GM12874 (cell line): ENCODE results near the gene UCK1.

Source experiments
- CTCF ChIP-seq: IDR thresholded peaks from 2 replicates; pipeline ENCODE4 v1.5.1; 2011; ENCODE audit warnings: low read depth, mild to moderate bottlenecking, control low read depth, low read length, moderate library complexity; ENCODE audit not compliant: insufficient read depth

The UCK1 gene

GRCh38 chr9:131518553-131518952 is 12.5 kb downstream of the UCK1 start:
- TF ChIP-seq CTCF = no peak

GRCh38 chr9:131517761-131518190 is 13.3 kb downstream of the UCK1 start:
- no peak for TF ChIP-seq CTCF

- TF ChIP-seq CTCF = no peak
Measured at GRCh38 chr9:131516930-131517329, 14.1 kb downstream of the UCK1 start.

GRCh38 chr9:131516100-131516499 is 15.0 kb downstream of the UCK1 start:
- TF ChIP-seq CTCF = no peak

- TF ChIP-seq CTCF = no peak
Measured at GRCh38 chr9:131513177-131513576, 17.9 kb downstream of the UCK1 start.

GRCh38 chr9:131511880-131512279 is 19.2 kb downstream of the UCK1 start:
- TF ChIP-seq CTCF = no peak

GRCh38 chr9:131511416-131511815 is 19.6 kb downstream of the UCK1 start:
- no peak for TF ChIP-seq CTCF

GRCh38 chr9:131505012-131505411 is 26.1 kb downstream of the UCK1 start:
- TF ChIP-seq CTCF = no peak
